Chondrocyte (in vitro differentiated cells): Measurements from ENCODE around the gene ASXL1. TPM values are rescaled to one million over a fixed set of nuclear protein-coding genes. Genes with fewer than 3 reads are reported as not detected.

Experiments
- DNase-seq: peaks from one replicate; pipeline ENCODE4 v3.0.0; 2021; ENCODE audit warnings: mixed read lengths, low spot score
- H3K27ac Mint-ChIP-seq: one replicate; pipeline ENCODE4 v1.8.0; 2021; ENCODE audit warnings: mild to moderate bottlenecking, moderate library complexity, mixed read lengths; ENCODE audit not compliant: unreplicated experiment
- H3K27me3 Mint-ChIP-seq: 2 replicates; pipeline ENCODE4 v1.8.0; 2021; ENCODE audit warnings: low read depth, mixed read lengths
- H3K36me3 Mint-ChIP-seq: 2 replicates; pipeline ENCODE4 v1.8.0; 2021; ENCODE audit warnings: low read depth, mixed read lengths
- H3K4me1 Mint-ChIP-seq: 2 replicates; pipeline ENCODE4 v1.8.0; 2021; ENCODE audit warnings: low read depth, mild to moderate bottlenecking, mixed read lengths
- H3K4me3 Mint-ChIP-seq: one replicate; pipeline ENCODE4 v1.8.0; 2021; ENCODE audit warnings: mild to moderate bottlenecking, moderate library complexity, mixed read lengths; ENCODE audit not compliant: unreplicated experiment
- H3K9me3 Mint-ChIP-seq: 2 replicates; pipeline ENCODE4 v1.8.0; 2021; ENCODE audit warnings: low read depth, mixed read lengths
- total RNA-seq: library from RNA; stranded (reverse); gene quantifications from 3 replicates; pipeline ENCODE4 v1.2.1, GENCODE V29; 2021
- TF ChIP-seq, protein P1 (sequence below): fragments of 200-600 bp; sonication (generic); IDR thresholded peaks from 2 replicates; pipeline ENCODE4 v1.5.0; 2021; ENCODE audit warnings: antibody characterized with exemption, mild to moderate bottlenecking, moderate library complexity

Gene ASXL1
- total RNA-seq, 1 donor from 2014 or later: 92.6 TPM

- Mint-ChIP-seq H3K9me3 (no peaks in the 10 kb centered on the region), H3K4me1 (peaks cover 3% of the 10 kb centered on the region), H3K27ac (no peak overlapping the region), H3K36me3 (peaks cover 58% of the 10 kb centered on the region), H3K27me3 (no peaks in the 10 kb centered on the region), H3K4me3 (no peak overlapping the region)
- TF ChIP-seq, protein P1, sequence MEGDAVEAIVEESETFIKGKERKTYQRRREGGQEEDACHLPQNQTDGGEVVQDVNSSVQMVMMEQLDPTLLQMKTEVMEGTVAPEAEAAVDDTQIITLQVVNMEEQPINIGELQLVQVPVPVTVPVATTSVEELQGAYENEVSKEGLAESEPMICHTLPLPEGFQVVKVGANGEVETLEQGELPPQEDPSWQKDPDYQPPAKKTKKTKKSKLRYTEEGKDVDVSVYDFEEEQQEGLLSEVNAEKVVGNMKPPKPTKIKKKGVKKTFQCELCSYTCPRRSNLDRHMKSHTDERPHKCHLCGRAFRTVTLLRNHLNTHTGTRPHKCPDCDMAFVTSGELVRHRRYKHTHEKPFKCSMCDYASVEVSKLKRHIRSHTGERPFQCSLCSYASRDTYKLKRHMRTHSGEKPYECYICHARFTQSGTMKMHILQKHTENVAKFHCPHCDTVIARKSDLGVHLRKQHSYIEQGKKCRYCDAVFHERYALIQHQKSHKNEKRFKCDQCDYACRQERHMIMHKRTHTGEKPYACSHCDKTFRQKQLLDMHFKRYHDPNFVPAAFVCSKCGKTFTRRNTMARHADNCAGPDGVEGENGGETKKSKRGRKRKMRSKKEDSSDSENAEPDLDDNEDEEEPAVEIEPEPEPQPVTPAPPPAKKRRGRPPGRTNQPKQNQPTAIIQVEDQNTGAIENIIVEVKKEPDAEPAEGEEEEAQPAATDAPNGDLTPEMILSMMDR: no peak
- DNase-seq: no peak
Measured at GRCh38 chr20:32435449-32436107, 77.4 kb downstream of the ASXL1 start.

GRCh38 chr20:32436142-32436861, 78.2 kb downstream of the ASXL1 start:
- Mint-ChIP-seq H3K4me3 (no peak overlapping the region), H3K27me3 (no peaks in the 10 kb centered on the region), H3K36me3 (peaks cover 60% of the 10 kb centered on the region), H3K27ac (no peak overlapping the region), H3K4me1 (peaks cover 3% of the 10 kb centered on the region), H3K9me3 (no peaks in the 10 kb centered on the region)
- no peak for DNase-seq
- TF ChIP-seq, protein P1: no peak

- TF ChIP-seq, protein P1: no peak
- no peak for DNase-seq
- H3K27me3 Mint-ChIP-seq: no peaks in the 10 kb centered on the region
- H3K9me3 Mint-ChIP-seq: no peaks in the 10 kb centered on the region
- no peak overlapping the region for H3K4me3 Mint-ChIP-seq
- H3K27ac Mint-ChIP-seq: no peak overlapping the region
- H3K36me3 Mint-ChIP-seq: peaks cover 58% of the 10 kb centered on the region
- H3K4me1 Mint-ChIP-seq: peaks cover 3% of the 10 kb centered on the region
Measured at GRCh38 chr20:32436968-32437367, 78.8 kb downstream of the ASXL1 start.

GRCh38 chr20:32437391-32438074, 79.4 kb downstream of the ASXL1 start:
- H3K4me3 Mint-ChIP-seq: no peak overlapping the region
- TF ChIP-seq, protein P1: peak; percentile 53
- H3K4me1 Mint-ChIP-seq: peaks cover 3% of the 10 kb centered on the region
- no peaks in the 10 kb centered on the region for H3K27me3 Mint-ChIP-seq
- DNase-seq: no peak
- H3K36me3 Mint-ChIP-seq: peaks cover 57% of the 10 kb centered on the region
- no peaks in the 10 kb centered on the region for H3K9me3 Mint-ChIP-seq
- no peak overlapping the region for H3K27ac Mint-ChIP-seq

DNA sequence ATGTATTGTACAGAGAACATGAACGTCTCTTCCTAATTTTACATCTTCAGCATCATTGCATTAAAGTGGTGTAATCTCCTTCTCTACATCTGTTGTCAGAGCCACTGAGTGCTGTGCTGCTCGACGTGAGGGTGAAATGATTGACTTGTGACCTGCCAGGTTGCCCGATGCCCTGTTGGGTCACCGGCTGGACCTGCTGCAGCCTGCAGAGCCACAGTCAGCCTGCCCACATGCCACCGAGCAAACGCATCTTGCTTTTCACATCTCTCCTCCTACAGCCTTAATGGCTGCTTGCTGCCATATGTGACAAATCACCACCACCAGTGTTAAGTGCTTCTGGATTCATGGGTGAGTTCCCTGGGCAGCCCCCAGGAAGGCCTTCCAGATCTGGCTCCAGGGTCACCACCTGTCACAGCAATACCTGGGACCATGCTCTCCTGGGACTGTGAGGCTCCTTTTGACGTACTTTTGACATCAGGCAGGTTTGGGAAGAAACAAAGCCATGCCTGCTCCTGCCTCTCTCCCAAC, 80.3 kb downstream of the ASXL1 start:
- peaks cover 6% of the 10 kb centered on the region for H3K4me1 Mint-ChIP-seq
- no peaks in the 10 kb centered on the region for H3K27me3 Mint-ChIP-seq
- H3K36me3 Mint-ChIP-seq: peaks cover 49% of the 10 kb centered on the region
- no peak overlapping the region for H3K4me3 Mint-ChIP-seq
- TF ChIP-seq, protein P1: no peak
- H3K9me3 Mint-ChIP-seq: no peaks in the 10 kb centered on the region
- H3K27ac Mint-ChIP-seq: peak overlapping the region; percentile 30
- no peak for DNase-seq
